ENCODE measurements around the gene BRIP1.
"Not testable (repeated sequence)": the region's sequence is repeated elsewhere in the genome, so short reads cannot be mapped to it uniquely, and the experiment has no call there.

The BRIP1 gene

DNA sequence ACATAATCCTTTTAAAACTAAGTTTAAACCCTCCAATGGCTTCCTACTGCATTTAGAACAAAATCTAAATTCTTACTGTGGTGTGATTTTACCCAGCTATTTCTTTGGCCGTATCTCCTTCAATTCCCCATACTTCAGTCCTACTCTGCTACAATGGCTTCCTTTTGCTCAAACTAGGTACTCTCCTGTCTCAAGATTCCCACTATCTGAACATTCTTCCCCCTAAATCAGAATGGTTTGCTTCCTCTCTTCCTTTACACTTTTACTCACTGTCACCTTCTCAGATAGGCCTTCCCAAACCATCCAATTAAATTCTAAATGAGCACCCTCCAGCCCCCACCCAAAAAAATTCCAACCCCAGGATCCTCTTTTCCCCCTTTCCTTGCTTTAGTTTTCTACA is 109.2 kb downstream of the BRIP1 start:
- no peak for DNase-seq

GRCh38 chr17:61753696-61754095 is 109.6 kb downstream of the BRIP1 start:
- no peak for DNase-seq

- DNase-seq, result no peak
Observed at GRCh38 chr17:61750656-61751055, 112.7 kb downstream of the BRIP1 start.

GRCh38 chr17:61749823-61750404 is 113.4 kb downstream of the BRIP1 start:
- DNase-seq, result no peak

- DNase-seq, result no peak
Observed at GRCh38 chr17:61746248-61746985, 116.9 kb downstream of the BRIP1 start.

DNA sequence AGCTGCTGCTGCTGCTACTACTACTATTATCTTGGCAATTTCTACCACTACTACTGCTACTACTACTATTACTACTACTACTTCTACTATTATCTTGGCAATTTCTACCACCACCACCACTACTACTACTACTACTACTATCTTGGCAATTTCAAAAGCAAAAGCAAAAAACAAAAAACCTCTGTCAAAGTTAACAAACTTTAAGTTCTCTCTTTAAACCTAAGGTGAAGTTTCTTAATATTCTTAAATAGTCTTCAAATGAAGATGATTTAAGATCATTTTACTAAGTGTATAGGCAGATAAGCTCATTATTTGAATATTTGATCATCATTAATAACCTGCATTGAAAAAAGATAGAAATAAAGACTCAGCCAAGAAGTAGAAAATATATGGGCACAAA is 118.5 kb downstream of the BRIP1 start:
- DNase-seq, result no peak

DNA sequence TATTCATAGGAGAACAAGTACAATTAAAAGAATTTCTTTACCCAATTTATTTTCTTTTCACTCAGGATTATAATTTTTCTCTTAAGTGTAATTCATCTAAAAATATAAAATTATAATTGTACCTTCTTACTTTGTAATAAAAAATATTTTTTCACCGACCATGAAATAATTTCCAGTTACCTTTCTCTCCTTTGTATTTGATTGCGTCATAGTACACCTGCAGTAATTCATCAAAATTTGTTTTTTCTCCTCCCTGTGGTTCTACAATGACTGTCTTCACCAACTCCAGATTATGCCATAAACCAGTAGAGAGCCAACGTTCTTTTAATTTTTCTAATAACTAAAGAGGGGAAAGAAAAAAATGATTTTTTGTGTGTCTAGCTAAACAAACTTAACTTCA is 119.1 kb downstream of the BRIP1 start:
- no peak for DNase-seq

DNA sequence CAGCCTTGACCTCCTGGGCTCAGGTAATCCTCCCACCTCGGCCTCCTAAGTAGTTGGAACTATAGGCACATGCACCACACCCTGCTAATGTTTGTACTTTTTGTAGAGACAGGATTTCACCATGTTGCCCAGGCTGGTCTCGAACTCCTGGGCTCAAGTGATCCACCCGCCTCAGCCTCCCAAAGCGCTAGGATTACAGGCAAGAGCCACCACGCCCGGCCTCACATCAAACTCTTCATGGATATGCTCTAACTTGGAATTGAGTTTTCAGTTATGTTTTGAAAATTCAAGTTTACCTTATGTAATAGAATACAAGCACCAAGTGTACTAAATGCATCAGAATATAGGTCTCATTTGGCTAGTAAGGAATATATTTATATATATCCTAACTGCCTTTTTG is 119.6 kb downstream of the BRIP1 start:
- no peak for DNase-seq

DNA sequence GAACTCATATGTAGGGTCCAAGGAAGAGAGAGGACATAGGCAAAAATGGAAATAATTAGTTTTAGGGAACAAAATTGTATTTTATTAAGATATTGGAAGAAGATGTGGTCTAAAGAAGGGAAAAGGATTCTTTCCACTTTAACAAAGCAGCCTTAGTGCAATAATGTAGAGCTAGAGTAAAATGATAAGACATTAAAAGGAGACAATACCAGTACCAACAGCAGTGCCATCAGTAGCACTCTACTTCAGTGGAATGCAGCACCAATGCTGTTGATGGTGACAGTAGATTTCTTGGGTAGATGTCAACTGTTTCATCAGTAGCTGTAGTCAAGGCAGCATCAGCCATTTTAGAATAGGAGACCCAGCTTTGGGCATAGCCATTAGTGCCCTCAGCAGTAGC is 124.3 kb downstream of the BRIP1 start:
- no peak for DNase-seq

GRCh38 chr17:61738249-61738648 is 125.1 kb downstream of the BRIP1 start:
- no peak for DNase-seq

- DNase-seq, result no peak
Observed at GRCh38 chr17:61737820-61738219, 125.5 kb downstream of the BRIP1 start.

GRCh38 chr17:61736438-61736837 is 126.9 kb downstream of the BRIP1 start:
- DNase-seq, result no peak

DNA sequence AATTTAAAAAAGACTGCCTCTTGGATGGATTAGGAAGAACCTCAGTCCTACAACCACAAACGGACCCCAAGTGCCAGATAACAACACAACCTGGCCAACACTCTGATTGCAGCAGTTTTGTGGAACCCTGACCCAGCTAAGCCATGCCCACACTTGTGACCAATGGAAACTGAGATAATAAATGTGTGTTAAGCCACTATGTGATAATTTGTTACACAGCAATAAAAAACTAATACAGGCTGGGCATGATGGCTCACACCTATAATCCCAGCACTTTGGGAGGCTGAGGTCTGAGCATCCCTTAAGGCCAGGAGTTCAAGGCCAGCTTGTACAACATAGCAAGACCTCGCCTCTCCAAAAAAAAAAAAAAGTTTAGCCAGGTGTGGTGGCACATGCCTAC is 127.5 kb downstream of the BRIP1 start:
- no peak for DNase-seq

GRCh38 chr17:61734466-61734865 is 128.9 kb downstream of the BRIP1 start:
- no peak for DNase-seq

GRCh38 chr17:61734012-61734411 is 129.3 kb downstream of the BRIP1 start:
- no peak for DNase-seq

- DNase-seq, result no peak
Observed at GRCh38 chr17:61733021-61733420, 130.3 kb downstream of the BRIP1 start.

DNA sequence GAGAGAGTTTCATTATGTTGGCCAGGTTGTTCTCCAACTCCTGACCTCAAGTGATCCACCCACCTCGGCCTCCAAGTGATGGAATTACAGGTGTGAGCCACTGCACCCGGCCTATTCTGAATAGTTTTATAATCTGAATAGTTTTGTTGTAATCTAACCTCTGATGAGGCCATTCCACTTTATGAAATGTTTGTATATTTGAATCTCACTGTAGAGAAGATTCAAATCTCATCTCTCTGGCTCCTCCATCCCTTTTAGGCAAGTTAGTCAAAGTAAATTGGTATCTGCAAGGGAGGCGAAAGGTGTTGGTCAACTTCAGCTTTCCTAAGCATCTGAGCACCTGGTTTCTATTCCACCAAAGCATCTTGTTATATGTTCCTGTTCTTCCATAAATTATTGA is 131.2 kb downstream of the BRIP1 start:
- DNase-seq, result no peak

GRCh38 chr17:61731330-61731729 is 132.0 kb downstream of the BRIP1 start:
- DNase-seq, result no peak

DNA sequence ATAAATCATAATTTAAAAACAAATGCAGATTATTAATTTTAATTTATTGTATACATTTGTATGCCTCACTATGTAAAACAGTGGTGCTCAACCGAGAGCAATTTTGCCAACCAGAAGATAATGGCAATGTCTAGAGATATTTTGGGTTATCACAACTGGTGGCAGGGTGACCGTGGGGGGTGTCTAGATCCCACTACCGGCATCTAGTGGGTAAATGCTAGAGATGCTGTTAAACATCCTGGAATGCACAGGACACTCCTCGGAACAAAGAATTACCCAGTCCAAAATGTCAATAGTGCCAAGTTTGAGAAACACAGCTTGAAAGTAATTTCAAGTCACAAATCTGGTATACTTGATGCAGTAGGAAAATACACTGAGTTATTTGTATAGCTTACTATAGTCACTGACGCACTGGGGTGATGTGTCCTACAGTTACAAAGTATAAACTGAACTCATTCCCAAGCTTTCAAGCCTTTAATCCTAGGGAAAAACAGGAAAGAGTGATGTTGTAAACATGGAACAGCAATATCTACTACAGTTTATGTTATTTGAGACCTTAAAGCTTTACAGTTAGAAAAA is 133.5 kb downstream of the BRIP1 start:
- no peak for DNase-seq

- no peak for DNase-seq
Observed at GRCh38 chr17:61728297-61728836, 135.0 kb downstream of the BRIP1 start.

- DNase-seq, result not testable (repeated sequence)
Observed at GRCh38 chr17:61727798-61728197, 135.5 kb downstream of the BRIP1 start.

DNA sequence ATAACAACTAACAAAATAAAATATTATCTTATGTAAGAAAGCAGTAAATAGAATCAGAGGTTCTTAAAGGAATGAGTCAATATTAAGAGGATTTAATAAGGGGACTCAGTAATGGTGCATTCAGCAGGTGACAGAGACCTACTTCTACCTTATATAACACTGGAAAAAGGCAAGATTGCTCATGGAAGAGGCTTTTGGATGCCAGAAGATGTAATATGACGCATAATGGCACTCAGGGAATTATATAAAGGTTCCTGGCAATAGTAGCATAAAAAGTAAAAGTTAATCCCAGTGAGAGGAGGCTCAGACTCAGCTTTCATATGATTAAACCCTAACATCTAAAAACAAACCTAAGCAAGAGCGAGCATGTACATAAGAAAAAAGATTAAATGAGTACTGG is 136.4 kb downstream of the BRIP1 start:
- no peak for DNase-seq

DNA sequence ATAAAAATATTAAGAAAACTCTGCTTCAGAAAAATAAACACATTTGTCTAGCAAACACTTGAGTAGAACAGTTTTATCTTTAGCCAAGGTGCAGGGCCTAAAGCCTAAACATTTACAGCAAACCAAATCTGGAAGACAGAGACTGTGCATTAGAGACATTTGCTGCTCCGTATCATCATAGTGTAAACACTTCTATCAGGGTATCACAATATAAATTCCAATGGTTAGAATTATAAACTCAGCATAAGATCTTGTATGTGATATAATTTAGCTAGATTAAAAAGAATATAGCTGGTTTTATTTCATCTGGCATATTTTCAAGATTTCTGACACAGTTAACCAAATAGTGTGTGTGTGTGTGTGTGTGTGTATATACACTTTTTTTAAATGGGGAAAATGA is 138.6 kb downstream of the BRIP1 start:
- no peak for DNase-seq

DNA sequence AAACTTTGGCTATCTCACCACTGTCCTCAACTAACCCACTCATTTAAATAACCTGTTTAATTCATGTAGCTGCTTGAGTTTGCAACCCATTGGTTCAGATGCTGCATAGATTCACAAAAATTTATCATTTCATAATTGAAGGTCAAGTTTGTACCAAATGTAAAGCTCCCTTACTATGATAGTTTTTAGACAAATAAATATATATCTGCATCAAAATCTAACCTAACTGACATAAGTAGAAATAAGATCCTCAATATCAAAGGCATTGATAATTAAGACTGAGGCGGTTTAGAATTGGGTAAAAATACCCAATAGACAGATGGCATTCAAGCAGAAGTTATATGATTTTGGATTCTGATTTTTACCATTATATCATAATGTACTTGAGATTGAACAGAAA is 139.4 kb downstream of the BRIP1 start:
- DNase-seq, result no peak

Data from activated naive CD4-positive, alpha-beta T cell (primary cell).